ENCODE data around the gene SMIM44. TPM values are rescaled to one million over a fixed set of nuclear protein-coding genes. Genes with fewer than 3 reads are reported as not detected.

SMIM44 gene
- total RNA-seq, 1 donor from 2014 or later, result not detected

DNA sequence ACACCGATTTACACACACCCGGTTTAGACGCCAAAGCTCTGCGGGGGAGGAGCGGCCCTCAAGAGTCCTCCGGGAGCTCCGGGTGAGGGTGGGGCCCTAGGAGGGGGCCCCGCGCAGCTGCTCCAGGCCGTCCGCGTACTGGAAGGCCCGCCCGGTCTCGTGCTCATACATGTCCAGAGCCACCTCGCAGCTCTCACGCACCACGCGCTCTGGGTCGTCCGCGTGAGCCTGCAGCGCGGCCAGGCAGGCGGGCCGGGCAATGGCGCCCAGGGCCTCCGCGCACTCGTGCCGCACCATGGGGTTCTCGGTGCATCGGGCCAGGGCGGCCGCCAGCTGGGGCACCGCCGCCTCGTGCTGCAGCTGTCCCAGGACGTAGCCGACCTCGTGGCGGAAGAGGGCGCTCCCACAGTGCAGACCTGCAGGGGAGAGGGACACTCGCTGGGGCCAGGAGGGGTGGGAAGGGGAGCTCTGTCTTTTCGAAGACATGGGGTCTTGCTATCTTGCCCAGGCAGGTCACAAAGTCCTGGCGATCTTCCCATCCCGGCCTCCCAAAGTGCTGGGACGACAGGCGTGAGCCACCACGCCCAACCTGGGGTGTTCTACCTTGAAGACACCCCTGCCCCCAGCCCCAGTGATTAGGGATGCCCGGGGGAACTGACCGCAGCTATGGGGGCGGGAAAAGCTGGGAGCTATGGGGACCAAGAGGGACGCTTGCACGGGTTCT lies 8.3 kb upstream of the SMIM44 start:
- Mint-ChIP-seq H3K36me3 (ENCODE audit: unreplicated experiment) (peaks cover 5% of the 10 kb centered on the region), H3K9me3 (ENCODE audit: unreplicated experiment) (no peaks in the 10 kb centered on the region), H3K4me3 (ENCODE audit: unreplicated experiment) (no peak overlapping the region), H3K27me3 (ENCODE audit: unreplicated experiment) (peaks cover 3% of the 10 kb centered on the region), H3K27ac (ENCODE audit: unreplicated experiment) (no peak overlapping the region), H3K4me1 (ENCODE audit: low read depth, unreplicated experiment) (no peaks in the 10 kb centered on the region)
- DNase-seq, result no peak
- TF ChIP-seq, protein P1, sequence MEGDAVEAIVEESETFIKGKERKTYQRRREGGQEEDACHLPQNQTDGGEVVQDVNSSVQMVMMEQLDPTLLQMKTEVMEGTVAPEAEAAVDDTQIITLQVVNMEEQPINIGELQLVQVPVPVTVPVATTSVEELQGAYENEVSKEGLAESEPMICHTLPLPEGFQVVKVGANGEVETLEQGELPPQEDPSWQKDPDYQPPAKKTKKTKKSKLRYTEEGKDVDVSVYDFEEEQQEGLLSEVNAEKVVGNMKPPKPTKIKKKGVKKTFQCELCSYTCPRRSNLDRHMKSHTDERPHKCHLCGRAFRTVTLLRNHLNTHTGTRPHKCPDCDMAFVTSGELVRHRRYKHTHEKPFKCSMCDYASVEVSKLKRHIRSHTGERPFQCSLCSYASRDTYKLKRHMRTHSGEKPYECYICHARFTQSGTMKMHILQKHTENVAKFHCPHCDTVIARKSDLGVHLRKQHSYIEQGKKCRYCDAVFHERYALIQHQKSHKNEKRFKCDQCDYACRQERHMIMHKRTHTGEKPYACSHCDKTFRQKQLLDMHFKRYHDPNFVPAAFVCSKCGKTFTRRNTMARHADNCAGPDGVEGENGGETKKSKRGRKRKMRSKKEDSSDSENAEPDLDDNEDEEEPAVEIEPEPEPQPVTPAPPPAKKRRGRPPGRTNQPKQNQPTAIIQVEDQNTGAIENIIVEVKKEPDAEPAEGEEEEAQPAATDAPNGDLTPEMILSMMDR (IDR thresholded peaks at IDR 0.05; ENCODE audit: partially characterized antibody, unreplicated experiment), result no peak

DNA sequence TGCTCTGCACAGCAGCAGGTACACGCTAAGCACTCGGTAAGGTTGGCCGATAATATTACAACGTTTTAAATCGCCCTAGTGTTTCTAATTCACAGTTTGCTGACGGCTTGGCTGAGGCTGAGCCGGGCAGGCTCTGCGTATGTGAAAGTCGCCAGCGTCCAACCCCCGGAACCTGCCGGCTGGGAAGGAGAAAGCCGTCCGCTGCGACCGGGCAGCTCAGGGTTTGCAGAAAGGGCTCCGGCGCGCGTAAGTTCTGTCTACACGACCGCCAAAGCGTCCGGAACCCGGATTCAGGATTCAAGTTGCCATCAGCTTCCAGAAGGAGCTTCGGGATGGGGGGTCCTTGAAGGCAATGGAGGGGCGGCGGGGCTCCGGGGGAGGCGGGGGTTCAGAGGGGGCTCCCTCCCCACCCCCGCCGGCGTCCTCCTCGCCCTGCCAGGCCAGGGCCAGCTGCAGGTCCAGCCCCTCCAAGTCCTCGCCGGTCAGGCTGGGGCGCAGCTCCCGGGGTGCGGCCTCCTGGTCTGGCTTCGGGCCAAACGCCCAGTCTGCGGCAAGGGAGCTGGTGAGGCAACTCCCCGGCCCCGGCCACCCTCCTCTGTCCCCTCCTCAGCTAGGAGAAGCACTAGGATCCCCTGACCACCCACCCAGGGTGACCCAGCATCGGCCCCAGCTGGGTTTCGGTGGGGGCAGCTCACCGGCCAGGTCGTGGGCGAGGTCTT lies 575 bp downstream of the SMIM44 start:
- peaks cover 3% of the 10 kb centered on the region for H3K27me3 Mint-ChIP-seq (ENCODE audit: unreplicated experiment)
- peaks cover 2% of the 10 kb centered on the region for H3K9me3 Mint-ChIP-seq (ENCODE audit: unreplicated experiment)
- H3K4me1 Mint-ChIP-seq (ENCODE audit: low read depth, unreplicated experiment), result no peaks in the 10 kb centered on the region
- no peak overlapping the region for H3K4me3 Mint-ChIP-seq (ENCODE audit: unreplicated experiment)
- no peak overlapping the region for H3K27ac Mint-ChIP-seq (ENCODE audit: unreplicated experiment)
- H3K36me3 Mint-ChIP-seq (ENCODE audit: unreplicated experiment), result no peaks in the 10 kb centered on the region
- DNase-seq, result no peak
- TF ChIP-seq, protein P1 (IDR thresholded peaks at IDR 0.05; ENCODE audit: partially characterized antibody, unreplicated experiment), result no peak

DNA sequence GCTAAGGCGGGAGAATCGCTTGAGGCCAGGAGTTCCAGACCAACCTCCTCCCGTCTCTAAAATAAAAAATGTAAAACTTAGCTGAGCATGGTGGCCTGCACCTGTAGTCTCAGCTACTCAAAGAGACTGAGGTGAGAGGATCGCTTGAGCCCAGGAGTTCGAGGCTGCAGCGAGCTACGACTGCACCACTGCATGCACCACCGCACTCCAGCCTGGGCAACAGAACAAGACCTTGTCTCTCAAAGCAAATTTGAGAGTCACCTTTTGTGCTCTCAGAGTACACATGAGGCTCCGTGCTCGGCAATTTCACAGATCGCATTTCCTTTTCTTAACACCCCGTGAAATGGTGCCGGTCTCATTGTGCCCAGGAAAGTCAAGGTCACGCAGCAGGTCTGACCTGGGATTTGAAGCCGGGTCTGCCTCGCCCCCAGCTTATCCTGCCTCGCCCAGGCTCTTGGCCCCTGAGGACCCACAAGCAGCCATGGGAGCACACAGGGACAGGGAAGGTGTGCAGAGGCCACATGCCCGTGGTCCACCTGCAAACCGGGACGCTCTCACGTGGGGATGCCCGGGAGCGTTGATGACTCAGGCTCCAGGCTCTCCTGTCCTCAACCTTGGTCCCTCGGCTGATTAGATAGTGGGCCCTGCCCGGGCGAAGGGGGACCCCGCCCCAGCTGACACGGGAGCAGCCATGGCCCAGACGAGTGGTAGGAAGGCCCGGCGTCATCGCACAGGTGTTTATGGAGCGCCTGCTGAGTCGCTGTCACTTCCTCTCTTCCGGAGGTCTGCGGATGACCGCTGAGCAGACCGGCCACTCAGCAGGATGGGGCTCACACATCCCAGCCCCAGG lies 1.8 kb downstream of the SMIM44 start:
- Mint-ChIP-seq H3K27me3 (ENCODE audit: unreplicated experiment) (no peaks in the 10 kb centered on the region), H3K27ac (ENCODE audit: unreplicated experiment) (no peak overlapping the region), H3K9me3 (ENCODE audit: unreplicated experiment) (peaks cover 2% of the 10 kb centered on the region), H3K4me1 (ENCODE audit: low read depth, unreplicated experiment) (no peaks in the 10 kb centered on the region), H3K4me3 (ENCODE audit: unreplicated experiment) (no peak overlapping the region), H3K36me3 (ENCODE audit: unreplicated experiment) (no peaks in the 10 kb centered on the region)
- TF ChIP-seq, protein P1 (IDR thresholded peaks at IDR 0.05; ENCODE audit: partially characterized antibody, unreplicated experiment), result no peak
- no peak for DNase-seq

DNA sequence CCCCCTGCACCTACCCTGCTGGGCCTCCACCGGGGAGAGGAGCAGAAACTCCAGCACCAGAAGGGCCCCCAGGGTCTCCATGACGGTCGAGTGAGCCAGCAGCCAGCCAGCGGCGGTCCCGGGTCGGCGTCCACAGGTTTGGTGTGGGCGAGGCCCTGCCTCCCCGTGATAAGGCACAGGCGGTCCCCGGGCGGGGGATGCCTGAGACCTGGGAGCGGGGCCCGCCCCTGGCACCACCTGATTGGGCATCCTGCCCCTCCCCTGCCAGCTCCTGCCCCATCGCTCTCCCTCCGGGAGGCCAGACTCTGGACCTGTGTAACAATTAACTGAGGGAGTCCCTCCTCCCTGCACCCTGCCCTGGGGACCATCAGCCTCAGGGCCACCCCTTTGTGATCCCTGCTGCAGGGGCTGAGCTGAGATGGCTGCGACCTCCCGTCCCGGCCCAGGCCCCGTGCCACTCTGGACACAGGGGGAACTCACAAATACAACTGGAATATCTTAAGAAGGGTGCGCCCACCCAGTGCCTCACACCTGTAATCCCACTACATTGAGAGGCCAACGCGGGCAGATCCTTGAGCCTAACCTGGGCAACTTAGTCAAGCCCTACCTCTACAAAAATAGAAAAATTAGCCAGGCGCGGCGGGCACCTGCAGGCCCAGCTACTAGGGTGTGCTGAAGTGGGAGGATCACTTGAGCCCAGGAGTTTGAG lies 2.7 kb downstream of the SMIM44 start, which contains the start of gene SMIM24:
Gene SMIM24 (minus strand): TSS at position 143 of the 709 bp plus-strand sequence. CDS start 62 bp downstream, at position 81.
- H3K4me1 Mint-ChIP-seq (ENCODE audit: low read depth, unreplicated experiment), result no peaks in the 10 kb centered on the region
- no peak within 1 kb of the TSS for H3K4me3 Mint-ChIP-seq (ENCODE audit: unreplicated experiment)
- H3K27me3 Mint-ChIP-seq (ENCODE audit: unreplicated experiment), result no peaks in the 10 kb centered on the region
- peaks cover 2% of the 10 kb centered on the region for H3K9me3 Mint-ChIP-seq (ENCODE audit: unreplicated experiment)
- H3K36me3 Mint-ChIP-seq (ENCODE audit: unreplicated experiment), result no peaks in the 10 kb centered on the region
- no peak within 1 kb of the TSS for H3K27ac Mint-ChIP-seq (ENCODE audit: unreplicated experiment)
- TF ChIP-seq, protein P1 (IDR thresholded peaks at IDR 0.05; ENCODE audit: partially characterized antibody, unreplicated experiment), result no peak
- no peak for DNase-seq
